GM21737 (cell line): ENCODE measurements around the gene DCAF8.
A peak's percentile ranks its signal among the peaks of the same experiment; 100 is the strongest.
"Not testable (repeated sequence)": the region's sequence is repeated elsewhere in the genome, so short reads cannot be mapped to it uniquely, and the experiment has no call there.

Experiments used
- ATAC-seq: cut with Tn5 transposase; IDR thresholded peaks from one replicate; pipeline ENCODE4 v1.9.1; 2021; ENCODE audit warnings: mild to moderate bottlenecking, moderate library complexity; ENCODE audit not compliant: unreplicated experiment

The DCAF8 gene

GRCh38 chr1:160261893-160262794, at the start of gene DCAF8:
Gene DCAF8, minus strand, starts transcription at chr1:160262549. Its CDS starts 18,541 bp downstream, at chr1:160244008.
- ATAC-seq: peak; percentile 84

GRCh38 chr1:160309571-160309970, 47.2 kb upstream of the DCAF8 start:
- no peak for ATAC-seq

DNA sequence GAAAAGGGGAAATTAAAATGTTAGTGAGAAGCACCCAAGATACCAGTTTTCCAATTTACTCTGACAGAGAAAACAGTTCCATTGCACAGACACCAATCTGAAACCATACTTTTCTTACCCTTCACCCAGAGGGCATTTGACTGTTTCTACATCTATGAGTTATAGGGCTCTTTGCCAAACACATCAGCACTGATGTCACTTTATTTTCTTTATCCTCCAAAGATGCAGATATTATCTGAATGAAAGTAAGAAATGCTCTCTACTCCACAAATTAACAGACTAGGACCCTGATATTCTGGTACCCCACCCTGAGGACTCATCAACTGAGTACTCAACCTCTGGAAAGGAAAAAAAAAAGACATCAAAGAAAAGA, 46.8 kb upstream of the DCAF8 start:
- ATAC-seq: no peak

GRCh38 chr1:160308451-160309184, 46.3 kb upstream of the DCAF8 start:
- no peak for ATAC-seq

GRCh38 chr1:160307118-160307791, 44.9 kb upstream of the DCAF8 start:
- ATAC-seq: no peak

GRCh38 chr1:160300173-160300572, 37.8 kb upstream of the DCAF8 start:
- no peak for ATAC-seq

DNA sequence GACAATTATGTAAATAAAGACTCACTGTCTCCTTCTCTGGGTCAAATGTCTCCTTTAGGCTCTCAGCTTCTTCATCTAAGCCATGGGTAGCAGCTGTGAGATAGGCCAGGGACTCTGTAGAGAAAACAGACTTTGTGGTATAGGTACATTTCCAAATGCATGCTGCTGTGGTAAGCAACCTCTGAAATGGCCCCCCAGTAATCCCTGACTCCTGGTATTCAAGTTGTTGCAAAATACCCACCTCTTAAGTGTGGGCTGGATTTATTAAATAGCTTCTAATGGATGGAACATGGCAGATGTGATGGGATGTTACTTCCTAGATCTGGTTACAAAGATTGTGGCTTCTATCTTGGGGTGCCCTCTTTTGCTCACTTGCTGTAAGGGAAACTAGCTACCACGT, 33.7 kb upstream of the DCAF8 start:
- no peak for ATAC-seq

- no peak for ATAC-seq
Measured at GRCh38 chr1:160293020-160293968, 30.9 kb upstream of the DCAF8 start.

GRCh38 chr1:160291248-160292220, 29.2 kb upstream of the DCAF8 start:
- ATAC-seq: no peak

- ATAC-seq: not testable (repeated sequence)
Measured at GRCh38 chr1:160287769-160288168, 25.4 kb upstream of the DCAF8 start.

DNA sequence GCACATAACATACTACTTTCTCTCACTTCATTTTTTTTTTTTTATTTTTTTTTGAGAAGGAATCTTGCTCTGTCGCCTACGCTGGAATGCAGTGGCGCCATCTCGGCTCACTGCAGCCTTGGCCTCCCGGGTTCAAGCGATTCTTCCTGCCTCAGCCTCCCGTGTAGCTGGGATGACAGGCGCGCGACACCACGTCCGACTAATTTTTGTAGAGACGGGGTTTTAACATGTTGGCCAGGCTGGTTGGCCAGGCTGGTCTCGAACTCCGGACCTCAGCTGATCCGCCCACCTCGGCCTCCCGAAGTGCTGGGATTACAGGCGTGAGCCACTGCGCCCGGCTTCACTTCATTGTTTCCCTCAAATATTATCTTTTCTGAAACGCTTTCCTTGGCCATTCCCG, 23.2 kb upstream of the DCAF8 start:
- no peak for ATAC-seq

- peak; percentile 96 for ATAC-seq
Measured at GRCh38 chr1:160284782-160285344, 22.5 kb upstream of the DCAF8 start, which contains the start of gene PEX19. Gene PEX19, minus strand, starts transcription at chr1:160285133. Its CDS starts 9 bp downstream, at chr1:160285124.

GRCh38 chr1:160284220-160284781, 22.0 kb upstream of the DCAF8 start:
- peak; percentile 11 for ATAC-seq

DNA sequence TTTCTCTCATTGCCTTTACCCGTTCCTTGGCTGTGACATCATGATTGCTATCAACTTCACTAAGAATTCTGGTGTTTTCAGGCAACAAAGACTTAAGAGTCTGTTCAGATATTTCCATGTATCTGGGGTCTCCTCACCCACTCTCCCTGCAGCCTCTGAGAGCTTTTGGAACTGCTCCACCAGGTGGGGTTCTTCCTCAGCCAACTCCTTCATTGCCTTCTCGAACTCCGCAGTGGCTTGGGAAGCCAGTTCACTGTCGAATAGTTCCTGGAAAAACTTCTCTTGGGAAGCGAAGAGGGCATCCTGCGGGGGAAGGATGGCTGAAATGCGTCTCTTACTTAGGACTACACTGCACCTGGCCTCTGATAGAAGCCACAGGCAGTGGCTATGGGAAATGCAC, 20.5 kb upstream of the DCAF8 start:
- no peak for ATAC-seq

- ATAC-seq: no peak
Measured at GRCh38 chr1:160277987-160278386, 15.6 kb upstream of the DCAF8 start.

DNA sequence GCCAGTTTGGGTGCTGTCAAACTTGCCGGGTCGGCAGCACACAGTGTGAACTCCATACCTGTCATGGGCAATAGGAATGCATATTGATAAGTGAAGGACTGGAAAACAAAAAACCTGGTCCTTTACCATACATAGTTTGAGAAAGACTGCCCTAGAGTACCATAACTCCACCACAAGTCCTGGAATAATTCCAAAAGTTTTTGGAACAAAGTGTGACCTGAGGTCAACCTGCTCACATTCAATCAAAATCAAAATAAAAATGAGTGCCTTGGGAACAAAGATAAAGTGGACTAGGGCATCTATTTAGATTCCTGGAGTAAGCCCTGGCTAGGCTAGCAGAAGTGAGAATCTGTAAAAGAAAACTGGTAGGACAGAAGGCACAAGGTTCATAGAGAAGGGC, 15.0 kb upstream of the DCAF8 start:
- no peak for ATAC-seq

- ATAC-seq: no peak
Measured at GRCh38 chr1:160271025-160271424, 8.7 kb upstream of the DCAF8 start.

DNA sequence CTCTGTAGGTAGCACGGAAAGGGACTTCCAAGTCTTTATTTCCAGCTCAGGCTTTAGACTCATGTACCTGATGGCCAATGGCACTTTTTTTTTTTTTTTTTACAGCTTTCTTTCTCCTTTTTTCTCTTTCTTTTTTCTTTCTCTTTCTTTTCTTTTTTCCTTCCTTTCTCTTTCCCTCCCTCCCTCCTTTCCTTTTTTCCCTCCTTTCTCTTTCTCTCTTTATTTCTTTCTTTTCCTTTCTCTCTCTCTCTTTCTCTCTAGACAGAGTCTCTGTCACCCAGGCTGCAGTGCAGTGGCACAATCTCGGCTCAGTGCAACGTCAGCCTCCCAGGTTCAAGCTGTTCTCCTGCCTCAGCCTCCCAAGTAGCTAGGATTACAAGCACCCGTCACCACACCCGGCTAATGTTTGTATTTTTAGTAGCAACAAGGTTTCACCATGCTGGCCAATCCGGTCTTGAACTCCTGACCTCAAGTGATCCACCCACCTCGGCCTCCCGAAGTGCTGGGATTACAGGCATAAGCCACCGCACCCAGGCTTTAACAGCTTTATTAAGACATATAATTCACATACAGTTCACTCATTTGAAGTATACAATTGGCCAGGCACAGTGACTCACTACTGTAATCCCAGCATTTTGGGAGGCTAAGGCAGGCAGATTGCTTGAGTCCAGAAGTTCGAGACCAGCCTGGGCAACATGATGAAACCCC, 5.1 kb upstream of the DCAF8 start:
- no peak for ATAC-seq
